ENCODE data around the gene KRTAP4-16. TPM values are rescaled to one million over a fixed set of nuclear protein-coding genes. Genes with fewer than 3 reads are reported as not detected.

KRTAP4-16 gene
- polyA plus RNA-seq, 2 of the 4 experiments (the other 2 are of a cell fraction), result not detected

- Histone ChIP-seq H3K4me3 (no peak overlapping the region), H3K9me3 (no peaks in the 10 kb centered on the region), H3K27ac (peak overlapping the region in 1 of 2 experiments; percentile 29; a peak in 2 of 6 replicates), H3K4me2 (peak overlapping the region; percentile 8; the same call in 1 of the 3 replicates), H3K4me1 (peaks cover 42% of the 10 kb centered on the region)
- no peak for TF ChIP-seq ZC3H11A (IDR thresholded peaks at IDR 0.05)
- 0 out of 5 replicates have a peak, but pooled peaks have one; percentile 11 for TF ChIP-seq RAD21 (conservative IDR thresholded peaks at IDR 0.05 in 1 of 2, IDR thresholded peaks at IDR 0.05 in 1 of 2)
- peak; percentile 25; the same call in 1 of the 2 replicates for TF ChIP-seq E2F6 (IDR thresholded peaks at IDR 0.05; ENCODE audit: borderline replicate concordance, low read depth)
- TF ChIP-seq SMC3 (IDR thresholded peaks at IDR 0.05), result no peak
- TF ChIP-seq MAX (IDR thresholded peaks at IDR 0.05), result peak; percentile 49
- 0 out of 2 replicates have a peak, but pooled peaks have one; percentile 35 for TF ChIP-seq FOXS1 (CRISPR knock-in tag; IDR thresholded peaks at IDR 0.05)
- WGBS (ENCODE audit: missing lambda C conversion rate), result 80% methylated on average over 1 of the region's 1 CpG
- DNase-seq (ENCODE audit: low read depth in 1 of 2, low spot score in 1 of 2) (peak; percentile 23 to 52), ATAC-seq (peak in 1 of 2 experiments; percentile 48; a peak in 3 of 6 replicates), FAIRE-seq (peak; percentile 59)
- ChIA-PET CTCF (interaction anchor here (1.0 kb wide), 1 partner anchor 205 kb away, joined by 3 read pairs; no protein-coding TSS in a partner anchor), POLR2A (no interaction called here)
Observed at GRCh38 chr17:41061964-41062363, 40.0 kb downstream of the KRTAP4-16 start.

GRCh38 chr17:41060052-41060604 lies 41.9 kb downstream of the KRTAP4-16 start, which contains the start of gene KRTAP2-3:
Gene KRTAP2-3, minus strand, starts transcription at chr17:41060114. Its CDS starts 64 bp downstream, at chr17:41060050.
- Histone ChIP-seq H3K4me3 (no peak within 1 kb of the TSS), H3K9me3 (no peaks in the 10 kb centered on the region), H3K4me1 (peaks cover 34% of the 10 kb centered on the region), H3K27ac (peak within 1 kb of the TSS; percentile 34 to 70; a peak in 5 of 6 replicates), H3K4me2 (peak within 1 kb of the TSS; percentile 43)
- ATAC-seq, result peak; percentile 55 to 57; a peak in 4 of 6 replicates
- 61% methylated on average over 6 of the region's 6 CpGs for WGBS (ENCODE audit: missing lambda C conversion rate)
- ChIA-PET POLR2A (no interaction called here), CTCF (interaction anchor here (0.7 to 2.5 kb wide), 6 partner anchors 150 to 603 kb away, joined by 3 to 12 read pairs (median 4); no protein-coding TSS in a partner anchor)
- peak; percentile 49 to 55 for DNase-seq (ENCODE audit: low read depth in 1 of 2, low spot score in 1 of 2)
- peak; percentile 97 for FAIRE-seq
- TF ChIP-seq ZC3H11A (IDR thresholded peaks at IDR 0.05) (no peak), FOSL2 (IDR thresholded peaks at IDR 0.05) (no peak), FOSL2 (CRISPR knock-in tag; IDR thresholded peaks at IDR 0.05) (peak; percentile 57), HOXB5 (CRISPR knock-in tag; IDR thresholded peaks at IDR 0.05) (0 out of 2 replicates have a peak, but pooled peaks have one; percentile 20), HMGXB4 (CRISPR knock-in tag; IDR thresholded peaks at IDR 0.05; ENCODE audit: borderline replicate concordance) (no peak), CBX2 (IDR thresholded peaks at IDR 0.05; ENCODE audit: borderline replicate concordance, low read depth) (no peak), MAX (IDR thresholded peaks at IDR 0.05) (0 out of 2 replicates have a peak, but pooled peaks have one; percentile 19), JUNB (IDR thresholded peaks at IDR 0.05) (peak; percentile 28; the same call in 1 of the 2 replicates), MAFK (IDR thresholded peaks at IDR 0.05; ENCODE audit: partially characterized antibody) (peak; percentile 87), SREBF2 (IDR thresholded peaks at IDR 0.05) (no peak), CHD2 (IDR thresholded peaks at IDR 0.05; ENCODE audit: low read length, partially characterized antibody) (no peak), PBX3 (IDR thresholded peaks at IDR 0.05) (no peak), BHLHE40 (IDR thresholded peaks at IDR 0.05; ENCODE audit: low read depth, low read length) (no peak)

Data from A549 (cell line).